GM12801 (cell line): ENCODE results near the gene SRPK3.

Source experiments
- TF ChIP-seq, protein P1 (sequence below): IDR thresholded peaks from one replicate; pipeline ENCODE4 v1.5.1; 2011; ENCODE audit warnings: control low read depth; ENCODE audit not compliant: insufficient read length; ENCODE audit errors: extremely low read depth

SRPK3 gene

DNA sequence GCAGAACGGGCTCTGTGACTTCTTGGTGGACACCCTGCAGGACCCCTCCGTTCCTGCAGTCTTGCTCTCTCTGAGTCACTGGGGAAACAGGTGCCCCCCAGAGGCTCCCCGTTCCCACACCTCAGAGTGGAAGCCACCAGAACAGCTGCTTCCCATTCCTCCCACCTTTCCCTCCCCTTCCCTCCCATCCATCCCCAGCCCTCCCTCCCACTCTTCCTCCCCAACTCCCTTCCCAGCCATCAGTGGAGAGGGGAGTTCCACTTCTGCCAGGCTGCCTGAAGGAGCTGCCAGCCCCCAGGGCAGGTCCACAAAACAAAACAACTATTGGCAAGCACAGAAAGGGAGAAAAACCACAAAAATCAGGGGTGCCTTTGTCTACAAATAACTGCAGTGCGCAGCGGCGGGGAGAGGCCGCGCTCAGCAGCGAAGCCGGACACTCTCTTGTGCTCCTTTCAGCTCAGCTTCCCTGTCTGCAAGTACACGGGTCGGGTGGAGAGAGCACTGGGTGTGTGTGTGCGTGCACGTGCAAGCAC is 21.7 kb downstream of the SRPK3 start:
- TF ChIP-seq, protein P1, sequence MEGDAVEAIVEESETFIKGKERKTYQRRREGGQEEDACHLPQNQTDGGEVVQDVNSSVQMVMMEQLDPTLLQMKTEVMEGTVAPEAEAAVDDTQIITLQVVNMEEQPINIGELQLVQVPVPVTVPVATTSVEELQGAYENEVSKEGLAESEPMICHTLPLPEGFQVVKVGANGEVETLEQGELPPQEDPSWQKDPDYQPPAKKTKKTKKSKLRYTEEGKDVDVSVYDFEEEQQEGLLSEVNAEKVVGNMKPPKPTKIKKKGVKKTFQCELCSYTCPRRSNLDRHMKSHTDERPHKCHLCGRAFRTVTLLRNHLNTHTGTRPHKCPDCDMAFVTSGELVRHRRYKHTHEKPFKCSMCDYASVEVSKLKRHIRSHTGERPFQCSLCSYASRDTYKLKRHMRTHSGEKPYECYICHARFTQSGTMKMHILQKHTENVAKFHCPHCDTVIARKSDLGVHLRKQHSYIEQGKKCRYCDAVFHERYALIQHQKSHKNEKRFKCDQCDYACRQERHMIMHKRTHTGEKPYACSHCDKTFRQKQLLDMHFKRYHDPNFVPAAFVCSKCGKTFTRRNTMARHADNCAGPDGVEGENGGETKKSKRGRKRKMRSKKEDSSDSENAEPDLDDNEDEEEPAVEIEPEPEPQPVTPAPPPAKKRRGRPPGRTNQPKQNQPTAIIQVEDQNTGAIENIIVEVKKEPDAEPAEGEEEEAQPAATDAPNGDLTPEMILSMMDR, result no peak

- TF ChIP-seq, protein P1, result no peak
Measured at GRCh38 chrX:153803211-153804099, 22.6 kb downstream of the SRPK3 start.

GRCh38 chrX:153804100-153804595 is 23.3 kb downstream of the SRPK3 start:
- TF ChIP-seq, protein P1, result no peak

- TF ChIP-seq, protein P1, result no peak
Measured at GRCh38 chrX:153804621-153805020, 23.8 kb downstream of the SRPK3 start.

DNA sequence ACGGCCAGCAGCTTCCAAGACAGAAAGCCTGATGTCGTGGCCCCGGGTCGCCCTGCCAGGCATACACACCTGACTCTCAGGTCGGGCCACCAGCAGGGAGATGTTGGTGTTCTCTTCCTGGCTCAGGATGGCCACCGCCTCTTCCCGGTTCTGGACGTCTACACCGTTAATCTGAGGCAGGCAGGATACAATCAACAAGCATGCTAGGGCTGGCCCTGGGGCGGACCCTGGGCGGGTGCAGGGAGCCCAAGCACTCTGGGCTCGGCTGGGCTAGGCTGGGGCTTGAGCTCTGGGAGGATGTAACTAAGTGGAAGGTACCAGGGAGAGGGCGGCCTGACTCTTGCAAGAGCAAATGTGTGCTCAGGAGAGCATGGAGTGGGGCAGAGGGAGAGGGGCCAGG is 24.6 kb downstream of the SRPK3 start:
- TF ChIP-seq, protein P1, result no peak

DNA sequence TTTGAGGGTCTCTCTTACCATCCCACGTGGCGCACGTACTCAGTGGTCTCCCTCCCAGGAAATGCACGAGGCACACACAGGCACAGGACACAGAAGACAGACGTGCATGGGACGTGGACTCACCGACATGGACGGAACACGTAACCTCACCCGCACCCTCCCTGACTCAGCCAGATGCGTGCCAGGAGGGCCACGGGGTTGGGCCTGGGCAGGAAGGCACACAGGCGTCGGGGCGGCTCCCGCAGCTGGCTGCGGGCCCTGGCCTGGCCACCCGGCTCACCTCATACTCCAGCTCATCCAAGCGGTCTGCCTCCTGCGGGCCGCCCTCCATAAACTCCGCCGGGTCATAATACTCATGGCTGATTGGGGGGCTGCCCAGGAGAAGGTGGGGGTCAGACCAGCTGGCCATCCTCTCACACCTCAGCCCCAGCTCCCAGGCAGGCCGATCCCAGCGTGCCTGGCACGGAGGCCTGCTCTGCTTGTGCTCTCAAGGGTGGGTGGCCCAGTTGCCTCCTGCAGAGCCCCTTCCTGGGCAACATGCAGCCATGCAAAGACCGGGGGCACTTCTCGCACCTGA is 26.2 kb downstream of the SRPK3 start:
- TF ChIP-seq, protein P1, result no peak

- TF ChIP-seq, protein P1, result no peak
Measured at GRCh38 chrX:153807976-153808375, 27.1 kb downstream of the SRPK3 start.
